ENCODE results near the gene ZNF763. TPM values are rescaled to one million over a fixed set of nuclear protein-coding genes. Genes with fewer than 3 reads are reported as not detected.

The ZNF763 gene
- polyA plus RNA-seq, 1 experiment: 1.6 TPM

GRCh38 chr19:11978492-11979100, 13.8 kb downstream of the ZNF763 start:
- no peak for TF ChIP-seq CTCF (IDR thresholded peaks at IDR 0.05; ENCODE audit: insufficient read depth, low read depth, low read length)
- ChIA-PET POLR2A (no interaction called here), CTCF (no interaction called here)
- no peak overlapping the region for H3K4me3 ChIP-seq (ENCODE audit: low read depth, low read length)
- no peak for DNase-seq (ENCODE audit: low read depth)
- H3K27me3 ChIP-seq (ENCODE audit: control insufficient read depth, insufficient read depth, low read length): no peaks in the 10 kb centered on the region
- H3K36me3 ChIP-seq (ENCODE audit: control insufficient read depth, insufficient read depth, low read length): no peaks in the 10 kb centered on the region

DNA sequence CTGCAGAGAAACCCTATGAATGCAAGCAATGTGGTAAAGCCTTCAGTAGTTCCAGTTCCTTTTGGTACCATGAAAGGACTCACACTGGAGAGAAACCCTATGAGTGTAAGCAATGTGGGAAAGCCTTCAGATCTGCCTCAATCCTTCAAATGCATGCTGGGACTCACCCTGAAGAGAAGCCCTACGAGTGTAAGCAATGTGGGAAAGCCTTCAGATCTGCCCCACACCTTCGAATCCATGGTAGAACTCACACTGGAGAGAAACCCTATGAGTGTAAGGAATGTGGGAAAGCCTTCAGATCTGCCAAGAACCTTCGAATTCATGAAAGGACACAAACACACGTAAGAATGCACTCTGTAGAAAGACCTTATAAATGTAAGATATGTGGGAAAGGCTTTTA, 14.7 kb downstream of the ZNF763 start:
- no peak for TF ChIP-seq CTCF (IDR thresholded peaks at IDR 0.05; ENCODE audit: insufficient read depth, low read depth, low read length)
- H3K36me3 ChIP-seq (ENCODE audit: control insufficient read depth, insufficient read depth, low read length): no peaks in the 10 kb centered on the region
- POLR2A ChIA-PET: no interaction called here
- no peaks in the 10 kb centered on the region for H3K27me3 ChIP-seq (ENCODE audit: control insufficient read depth, insufficient read depth, low read length)
- no peak for DNase-seq (ENCODE audit: low read depth)
- CTCF ChIA-PET: no interaction called here
- H3K4me3 ChIP-seq (ENCODE audit: low read depth, low read length): no peak overlapping the region

GRCh38 chr19:11982526-11982925, 17.7 kb downstream of the ZNF763 start:
- ChIA-PET CTCF (interaction anchor here (0.7 to 1.6 kb wide), 4 partner anchors 19 to 256 kb away, joined by 3 to 5 read pairs (median 4); no protein-coding TSS in a partner anchor), POLR2A (no interaction called here)
- H3K4me3 ChIP-seq (ENCODE audit: low read depth, low read length): no peak overlapping the region
- TF ChIP-seq CTCF (IDR thresholded peaks at IDR 0.05; ENCODE audit: insufficient read depth, low read depth, low read length): no peak
- H3K36me3 ChIP-seq (ENCODE audit: control insufficient read depth, insufficient read depth, low read length): no peaks in the 10 kb centered on the region
- DNase-seq (ENCODE audit: low read depth): no peak
- H3K27me3 ChIP-seq (ENCODE audit: control insufficient read depth, insufficient read depth, low read length): no peaks in the 10 kb centered on the region

GRCh38 chr19:11984986-11985385, 20.1 kb downstream of the ZNF763 start:
- 0 out of 2 replicates have a peak, but pooled peaks have one; percentile 8 for TF ChIP-seq CTCF (IDR thresholded peaks at IDR 0.05; ENCODE audit: insufficient read depth, low read depth, low read length)
- ChIA-PET POLR2A (no interaction called here), CTCF (interaction anchor here (0.6 to 10.1 kb wide), 5 partner anchors 25 to 187 kb away, joined by 3 to 107 read pairs (median 3); partner anchors contain the start of gene ZNF700)
- no peaks in the 10 kb centered on the region for H3K36me3 ChIP-seq (ENCODE audit: control insufficient read depth, insufficient read depth, low read length)
- no peak overlapping the region for H3K4me3 ChIP-seq (ENCODE audit: low read depth, low read length)
- DNase-seq (ENCODE audit: low read depth): no peak
- H3K27me3 ChIP-seq (ENCODE audit: control insufficient read depth, insufficient read depth, low read length): no peaks in the 10 kb centered on the region

- no peaks in the 10 kb centered on the region for H3K36me3 ChIP-seq (ENCODE audit: control insufficient read depth, insufficient read depth, low read length)
- no peak overlapping the region for H3K4me3 ChIP-seq (ENCODE audit: low read depth, low read length)
- H3K27me3 ChIP-seq (ENCODE audit: control insufficient read depth, insufficient read depth, low read length): no peaks in the 10 kb centered on the region
- no peak for TF ChIP-seq CTCF (IDR thresholded peaks at IDR 0.05; ENCODE audit: insufficient read depth, low read depth, low read length)
- POLR2A ChIA-PET: no interaction called here
- DNase-seq (ENCODE audit: low read depth): no peak
- CTCF ChIA-PET: interaction anchor here (1.0 to 10.1 kb wide), 8 partner anchors 24 to 189 kb away, joined by 3 to 107 read pairs (median 5); partner anchors contain the start of genes ZNF20, ZNF69, ZNF700 and ZNF763
These were observed 21.9 kb downstream of the ZNF763 start for GRCh38 chr19:11986754-11987153.
